ENCODE results near the gene DDX52. TPM values are rescaled to one million over a fixed set of nuclear protein-coding genes. Genes with fewer than 3 reads are reported as not detected.

Gene DDX52
- total RNA-seq, 4 donors from 2014 or later: 12.4 to 26.1 (median 14.5) TPM

- 81 to 93% methylated on average over 1 of the region's 1 CpG for WGBS, 2 donors
These were observed 23.8 kb upstream of the DDX52 start for GRCh38 chr17:37667039-37667438.

GRCh38 chr17:37664214-37664613 is 21.0 kb upstream of the DDX52 start:
- no peaks in the 10 kb centered on the region for H3K36me3 ChIP-seq
- H3K4me1 ChIP-seq: no peaks in the 10 kb centered on the region
- H3K4me3 ChIP-seq: no peak overlapping the region
- no peaks in the 10 kb centered on the region for H3K9me3 ChIP-seq
- no peak overlapping the region for H3K27ac ChIP-seq
- 70 to 78% methylated on average over 3 of the region's 3 CpGs for WGBS, 2 donors
- TF ChIP-seq EP300 (IDR thresholded peaks at IDR 0.05): no peak
- TF ChIP-seq, protein P1, sequence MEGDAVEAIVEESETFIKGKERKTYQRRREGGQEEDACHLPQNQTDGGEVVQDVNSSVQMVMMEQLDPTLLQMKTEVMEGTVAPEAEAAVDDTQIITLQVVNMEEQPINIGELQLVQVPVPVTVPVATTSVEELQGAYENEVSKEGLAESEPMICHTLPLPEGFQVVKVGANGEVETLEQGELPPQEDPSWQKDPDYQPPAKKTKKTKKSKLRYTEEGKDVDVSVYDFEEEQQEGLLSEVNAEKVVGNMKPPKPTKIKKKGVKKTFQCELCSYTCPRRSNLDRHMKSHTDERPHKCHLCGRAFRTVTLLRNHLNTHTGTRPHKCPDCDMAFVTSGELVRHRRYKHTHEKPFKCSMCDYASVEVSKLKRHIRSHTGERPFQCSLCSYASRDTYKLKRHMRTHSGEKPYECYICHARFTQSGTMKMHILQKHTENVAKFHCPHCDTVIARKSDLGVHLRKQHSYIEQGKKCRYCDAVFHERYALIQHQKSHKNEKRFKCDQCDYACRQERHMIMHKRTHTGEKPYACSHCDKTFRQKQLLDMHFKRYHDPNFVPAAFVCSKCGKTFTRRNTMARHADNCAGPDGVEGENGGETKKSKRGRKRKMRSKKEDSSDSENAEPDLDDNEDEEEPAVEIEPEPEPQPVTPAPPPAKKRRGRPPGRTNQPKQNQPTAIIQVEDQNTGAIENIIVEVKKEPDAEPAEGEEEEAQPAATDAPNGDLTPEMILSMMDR (IDR thresholded peaks at IDR 0.05): no peak
- no peak for TF ChIP-seq POLR2A (IDR thresholded peaks at IDR 0.05)
- no peaks in the 10 kb centered on the region for H3K27me3 ChIP-seq
- DNase-seq (ENCODE audit: low spot score in 2 of 2): no peak

More at GRCh38 chr17:37667039-37667438, 23.8 kb upstream of the DDX52 start:
- H3K4me3 ChIP-seq: no peak overlapping the region
- H3K4me1 ChIP-seq: no peaks in the 10 kb centered on the region
- H3K27me3 ChIP-seq: no peaks in the 10 kb centered on the region
- no peak for DNase-seq (ENCODE audit: low spot score in 2 of 2)
- H3K36me3 ChIP-seq: no peaks in the 10 kb centered on the region
- no peak for TF ChIP-seq EP300 (IDR thresholded peaks at IDR 0.05)
- no peak for TF ChIP-seq POLR2A (IDR thresholded peaks at IDR 0.05)
- TF ChIP-seq, protein P1 (IDR thresholded peaks at IDR 0.05): no peak
- no peak overlapping the region for H3K27ac ChIP-seq
- no peaks in the 10 kb centered on the region for H3K9me3 ChIP-seq

DNA sequence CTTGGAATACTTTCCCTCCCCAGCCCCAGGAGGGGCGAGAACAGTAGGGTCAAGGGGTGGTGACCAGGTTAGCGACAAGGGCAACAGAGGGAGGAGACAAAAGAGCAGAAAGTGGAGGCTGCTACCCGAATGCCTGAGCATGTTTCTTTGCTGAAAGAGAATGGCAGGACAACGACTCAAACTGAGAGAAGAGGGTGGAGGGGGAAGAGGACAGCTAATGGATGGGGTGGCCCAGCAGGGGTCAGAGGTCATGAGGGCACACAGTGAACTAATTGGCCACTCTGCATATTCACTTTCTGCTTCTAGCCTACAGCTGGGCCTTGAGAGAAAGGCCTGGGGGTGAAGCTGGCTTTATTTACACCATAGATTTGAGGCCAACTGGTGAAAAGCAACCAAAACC is 19.1 kb upstream of the DDX52 start:
- TF ChIP-seq EP300 (IDR thresholded peaks at IDR 0.05) (no peak), POLR2A (IDR thresholded peaks at IDR 0.05) (no peak)
- TF ChIP-seq, protein P1 (IDR thresholded peaks at IDR 0.05): no peak
- no peak overlapping the region for H3K4me3 ChIP-seq
- H3K27ac ChIP-seq: no peak overlapping the region
- DNase-seq (ENCODE audit: low spot score in 2 of 2): no peak
- no peaks in the 10 kb centered on the region for H3K27me3 ChIP-seq
- WGBS, 2 donors: 23 to 33% methylated on average over 4 of the region's 4 CpGs
- no peaks in the 10 kb centered on the region for H3K36me3 ChIP-seq
- no peaks in the 10 kb centered on the region for H3K4me1 ChIP-seq
- no peaks in the 10 kb centered on the region for H3K9me3 ChIP-seq

DNA sequence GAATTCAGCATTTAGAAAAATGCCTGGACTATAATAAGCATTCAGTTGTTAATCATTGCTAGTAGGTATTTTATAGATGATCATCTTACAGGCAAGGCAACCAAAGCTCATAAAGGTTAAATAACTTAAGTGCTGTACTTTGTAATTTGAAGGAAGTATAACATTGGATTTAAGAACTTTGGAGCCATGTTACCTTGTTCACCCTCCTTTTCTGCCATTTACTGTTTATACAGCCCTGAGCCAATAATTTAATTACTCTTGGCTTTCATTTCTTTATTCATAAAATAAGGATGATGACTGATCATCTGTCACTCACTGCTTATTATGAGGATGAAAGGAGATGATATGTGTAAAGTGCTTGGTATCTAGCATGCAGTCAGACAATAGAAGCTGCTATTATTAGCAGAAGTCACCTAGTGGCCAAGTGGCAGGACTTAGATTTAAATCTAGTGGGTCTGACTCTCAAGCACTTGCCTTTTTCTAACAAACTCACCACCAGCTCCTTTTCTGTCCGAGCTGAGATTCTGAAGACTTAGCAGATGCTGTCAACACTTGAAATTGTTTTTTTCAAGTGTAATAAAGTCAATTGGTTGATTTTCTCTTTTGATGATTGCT is 18.3 kb upstream of the DDX52 start:
- Histone ChIP-seq H3K27me3 (no peaks in the 10 kb centered on the region), H3K27ac (no peak overlapping the region)
- 44 to 69% methylated on average over 1 of the region's 1 CpG for WGBS, 2 donors

DNA sequence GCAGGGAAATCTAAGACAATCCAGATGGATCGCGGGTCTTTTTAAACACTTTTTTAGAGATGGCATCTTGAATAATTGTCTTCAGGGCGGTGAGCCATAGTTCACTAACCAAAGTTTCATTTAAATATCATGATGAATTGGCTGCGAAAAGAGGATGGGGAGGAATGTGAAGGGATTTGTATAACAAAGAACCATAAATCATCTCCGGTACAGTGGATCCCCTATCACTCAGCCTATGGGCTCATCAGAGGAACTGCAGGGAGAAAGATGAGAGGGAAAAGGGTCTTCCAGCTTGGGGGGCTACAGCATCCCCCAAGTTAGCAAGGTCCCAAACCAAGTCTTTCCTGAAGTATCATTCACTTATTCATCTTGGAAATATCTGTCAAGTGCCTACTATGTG is 16.7 kb upstream of the DDX52 start:
- H3K27ac ChIP-seq: no peak overlapping the region
- DNase-seq (ENCODE audit: low spot score in 2 of 2): no peak

More for the DNA sequence above, 18.3 kb upstream of the DDX52 start:
- Histone ChIP-seq H3K4me3 (no peak overlapping the region), H3K9me3 (no peaks in the 10 kb centered on the region), H3K36me3 (no peaks in the 10 kb centered on the region), H3K4me1 (no peaks in the 10 kb centered on the region)
- no peak for DNase-seq (ENCODE audit: low spot score in 2 of 2)
- TF ChIP-seq, protein P1 (IDR thresholded peaks at IDR 0.05): no peak
- TF ChIP-seq EP300 (IDR thresholded peaks at IDR 0.05): no peak
- no peak for TF ChIP-seq POLR2A (IDR thresholded peaks at IDR 0.05)

More for the DNA sequence above, 16.7 kb upstream of the DDX52 start:
- Histone ChIP-seq H3K4me3 (no peak overlapping the region), H3K9me3 (no peaks in the 10 kb centered on the region), H3K36me3 (no peaks in the 10 kb centered on the region), H3K4me1 (no peaks in the 10 kb centered on the region), H3K27me3 (no peaks in the 10 kb centered on the region)
- 74 to 79% methylated on average over 5 of the region's 5 CpGs for WGBS, 2 donors
- TF ChIP-seq EP300 (IDR thresholded peaks at IDR 0.05) (no peak), POLR2A (IDR thresholded peaks at IDR 0.05) (no peak)
- TF ChIP-seq, protein P1 (IDR thresholded peaks at IDR 0.05): no peak

Measured in tibial nerve (tissue), 4 donors.